Measurements from ENCODE around the gene WDR36. TPM values are rescaled to one million over a fixed set of nuclear protein-coding genes. Genes with fewer than 3 reads are reported as not detected.
A peak's percentile ranks its signal among the peaks of the same experiment; 100 is the strongest.

The WDR36 gene
- total RNA-seq, 1 donor from 2014 or later = 31.6 TPM

- Mint-ChIP-seq H3K36me3 (ENCODE audit: insufficient read depth) (no peaks in the 10 kb centered on the region), H3K4me1 (ENCODE audit: low read depth) (peaks cover 6% of the 10 kb centered on the region), H3K27ac (no peak overlapping the region), H3K4me3 (ENCODE audit: low read depth) (peak overlapping the region; percentile 64), H3K27me3 (peaks cover 99% of the 10 kb centered on the region), H3K9me3 (ENCODE audit: low read depth) (no peaks in the 10 kb centered on the region)
- peak; percentile 30 for DNase-seq (ENCODE audit: low spot score, unreplicated experiment)
- TF ChIP-seq CTCF (IDR thresholded peaks at IDR 0.05; ENCODE audit: unreplicated experiment) = no peak
These were observed 21.6 kb upstream of the WDR36 start for GRCh38 chr5:111070272-111071134.

GRCh38 chr5:111071413-111071812 lies 20.7 kb upstream of the WDR36 start, which contains the start of gene TSLP:
TSS of gene TSLP (plus strand) at chr5:111071713. CDS start at chr5:111071891, 178 bp downstream.
- Mint-ChIP-seq H3K4me1 (ENCODE audit: low read depth) (peaks cover 6% of the 10 kb centered on the region), H3K9me3 (ENCODE audit: low read depth) (no peaks in the 10 kb centered on the region), H3K27ac (no peak within 1 kb of the TSS), H3K36me3 (ENCODE audit: insufficient read depth) (no peaks in the 10 kb centered on the region), H3K4me3 (ENCODE audit: low read depth) (peak within 1 kb of the TSS; percentile 77), H3K27me3 (peaks cover 96% of the 10 kb centered on the region)
- TF ChIP-seq CTCF (IDR thresholded peaks at IDR 0.05; ENCODE audit: unreplicated experiment) = no peak
- DNase-seq (ENCODE audit: low spot score, unreplicated experiment) = no peak

- peak overlapping the region; percentile 77 for H3K4me3 Mint-ChIP-seq (ENCODE audit: low read depth)
- peak; percentile 11 for DNase-seq (ENCODE audit: low spot score, unreplicated experiment)
- no peaks in the 10 kb centered on the region for H3K9me3 Mint-ChIP-seq (ENCODE audit: low read depth)
- H3K36me3 Mint-ChIP-seq (ENCODE audit: insufficient read depth) = no peaks in the 10 kb centered on the region
- TF ChIP-seq CTCF (IDR thresholded peaks at IDR 0.05; ENCODE audit: unreplicated experiment) = no peak
- H3K27me3 Mint-ChIP-seq = peaks cover 86% of the 10 kb centered on the region
- peak overlapping the region; percentile 12 for H3K27ac Mint-ChIP-seq
- peaks cover 6% of the 10 kb centered on the region for H3K4me1 Mint-ChIP-seq (ENCODE audit: low read depth)
These were observed 19.0 kb upstream of the WDR36 start for GRCh38 chr5:111072949-111073682.

- peaks cover 81% of the 10 kb centered on the region for H3K27me3 Mint-ChIP-seq
These were observed 17.9 kb upstream of the WDR36 start for GRCh38 chr5:111074244-111074643.

More at GRCh38 chr5:111074244-111074643, 17.9 kb upstream of the WDR36 start:
- Mint-ChIP-seq H3K4me3 (ENCODE audit: low read depth) (no peak overlapping the region), H3K4me1 (ENCODE audit: low read depth) (peaks cover 7% of the 10 kb centered on the region), H3K36me3 (ENCODE audit: insufficient read depth) (no peaks in the 10 kb centered on the region), H3K27ac (no peak overlapping the region), H3K9me3 (ENCODE audit: low read depth) (no peaks in the 10 kb centered on the region)
- no peak for DNase-seq (ENCODE audit: low spot score, unreplicated experiment)
- TF ChIP-seq CTCF (IDR thresholded peaks at IDR 0.05; ENCODE audit: unreplicated experiment) = no peak
